Stimulated activated CD4-positive, alpha-beta T cell treated with anti-CD3 and anti-CD28 coated beads, TNF-alpha, amount 100 ng/mL, for 48 hours (primary cell): ENCODE measurements around the gene RASAL2.
"Not testable (repeated sequence)": the region's sequence is repeated elsewhere in the genome, so short reads cannot be mapped to it uniquely, and the experiment has no call there.

Experiments
- DNase-seq, 3 donors: peaks; one replicate each; pipeline ENCODE4 v3.0.0-alpha.2; 2020; ENCODE audit warnings: low read depth in 3 of 3

Gene RASAL2

DNA sequence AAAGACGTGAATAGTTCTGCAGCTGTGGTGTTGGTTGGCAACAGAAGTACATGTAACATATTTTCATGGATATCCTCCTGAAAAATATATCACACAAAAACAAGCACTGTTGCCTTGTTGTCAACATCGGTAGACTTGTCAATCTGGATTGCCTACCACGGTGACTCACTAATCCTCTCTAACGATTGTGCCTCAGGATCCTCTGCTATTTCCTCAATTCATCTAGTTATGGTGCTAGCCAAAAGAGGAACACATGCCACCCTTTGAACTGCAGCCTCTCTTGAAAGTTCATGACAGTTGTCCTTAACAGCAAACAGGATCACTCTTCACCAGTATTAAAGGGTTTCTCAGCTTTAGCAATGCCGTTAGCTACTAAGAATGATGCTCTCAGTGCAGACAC is 25.7 kb downstream of the RASAL2 start:
- no peak for DNase-seq

DNA sequence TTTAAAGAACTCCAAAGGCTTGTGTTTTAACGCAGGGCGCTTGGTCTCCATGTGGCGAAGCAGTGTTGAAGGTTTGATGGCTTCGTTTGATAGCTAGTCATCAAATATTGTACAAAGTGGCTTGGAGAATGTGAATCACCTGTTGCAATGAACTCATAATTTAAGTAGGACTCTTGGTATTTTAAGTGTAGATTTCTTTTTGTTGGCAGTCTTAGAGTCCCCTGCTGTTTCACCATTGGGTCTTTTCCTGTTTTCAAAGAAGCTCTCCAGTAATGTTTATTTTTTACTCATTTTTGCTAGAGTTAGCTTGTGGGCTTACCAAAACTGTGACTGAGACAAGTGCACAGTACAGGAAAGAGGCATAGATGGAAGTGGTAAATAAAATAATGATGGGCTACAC is 26.2 kb downstream of the RASAL2 start:
- DNase-seq = no peak

DNA sequence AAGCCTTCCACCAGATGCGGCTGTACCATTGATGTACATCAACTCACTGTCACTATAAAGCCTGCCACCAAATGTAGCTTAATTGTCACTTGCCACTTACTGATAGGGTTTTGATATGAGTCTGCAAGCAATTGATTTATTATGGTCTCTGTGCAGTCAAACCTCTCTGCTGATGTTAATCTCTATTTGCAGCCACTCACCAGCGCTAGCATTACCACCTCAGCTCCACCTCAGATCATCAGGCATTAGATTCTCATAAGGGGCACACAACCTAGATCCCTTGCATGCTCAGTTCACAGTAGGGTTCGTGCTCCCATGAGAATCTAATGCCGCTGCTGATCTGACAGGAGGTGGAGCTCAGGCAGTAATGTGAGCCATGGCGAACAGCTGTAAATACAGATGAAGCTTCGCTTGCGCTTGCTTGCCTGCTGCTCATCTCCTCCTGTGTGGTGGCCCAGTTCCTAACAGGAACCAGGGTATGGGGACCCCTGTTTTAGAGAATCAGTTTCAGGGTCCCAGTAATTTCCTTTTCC is 26.7 kb downstream of the RASAL2 start:
- not testable (repeated sequence) for DNase-seq

DNA sequence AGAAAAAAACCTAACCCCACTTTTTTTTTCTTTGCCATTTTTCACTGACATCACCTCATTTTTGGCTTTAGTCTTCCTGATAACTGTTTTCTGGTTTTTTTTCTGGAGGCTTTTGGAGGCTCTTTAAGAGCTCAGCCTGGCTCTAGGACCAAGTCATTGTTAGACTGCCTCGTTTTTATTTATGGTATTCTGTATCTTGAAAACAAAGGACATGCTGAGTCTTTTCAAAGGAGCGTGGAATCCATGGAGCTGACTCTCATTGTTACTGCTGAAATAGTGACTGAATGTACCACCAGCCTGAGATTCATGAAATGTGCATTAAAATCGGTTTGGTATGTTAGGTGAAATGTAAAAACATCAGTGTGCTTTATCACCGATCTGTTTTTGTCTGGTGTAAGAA is 28.0 kb downstream of the RASAL2 start:
- DNase-seq = no peak

DNA sequence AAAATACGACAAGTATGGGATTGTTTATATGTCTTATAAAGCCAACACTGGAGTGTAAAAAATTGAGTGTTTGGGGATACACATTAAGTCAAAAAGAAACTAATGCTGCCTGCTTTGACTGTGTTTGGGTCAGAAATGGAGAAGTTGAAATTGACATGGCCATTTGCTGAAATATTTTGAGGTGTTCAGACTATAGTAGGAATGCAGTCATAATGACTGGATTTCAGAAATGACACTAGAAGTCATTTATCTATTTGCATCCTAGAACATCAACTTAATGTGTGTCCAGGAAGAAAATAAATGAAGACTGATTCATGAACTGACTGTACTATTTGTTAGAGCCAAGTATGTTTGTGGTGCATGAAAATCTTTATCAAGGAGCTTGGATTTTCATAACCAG is 28.4 kb downstream of the RASAL2 start:
- DNase-seq = no peak

DNA sequence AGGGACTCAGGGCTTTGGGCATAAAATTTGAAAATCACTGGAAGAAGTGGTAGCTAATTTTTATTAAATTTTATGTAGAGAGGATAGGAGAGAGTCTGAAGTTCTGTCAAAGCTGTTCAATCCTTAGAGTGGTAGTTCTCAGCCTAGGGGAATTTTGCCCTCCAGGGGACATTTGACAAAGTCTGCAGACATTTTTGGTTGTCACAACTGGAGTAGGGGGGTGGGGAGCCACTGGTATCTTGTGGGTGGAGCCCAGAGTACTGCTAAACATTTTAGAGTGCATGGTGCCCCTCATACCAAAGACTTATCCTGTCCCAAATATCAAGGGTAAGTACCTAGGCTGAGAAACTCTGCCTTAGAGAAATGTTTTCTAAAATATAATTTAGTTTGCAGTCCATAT is 30.2 kb downstream of the RASAL2 start:
- DNase-seq = no peak

DNA sequence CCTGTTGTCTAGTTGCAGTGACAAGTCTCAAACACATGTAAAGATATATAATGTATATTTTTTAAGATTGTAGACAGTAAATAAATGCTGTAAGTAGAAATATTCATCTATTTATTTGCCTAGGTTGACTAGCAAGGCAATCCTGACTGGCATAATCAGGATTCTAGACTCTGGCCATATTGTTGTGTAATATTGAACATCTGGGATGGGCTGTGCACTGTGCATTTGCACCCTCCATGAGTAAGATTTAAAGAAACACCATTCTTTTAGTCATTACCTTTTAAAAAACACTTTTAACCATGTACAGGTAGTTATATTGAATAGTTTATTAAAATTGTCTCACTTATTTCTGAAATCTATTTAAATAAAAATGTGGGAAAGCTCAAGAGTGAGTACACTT is 32.4 kb downstream of the RASAL2 start:
- DNase-seq = no peak

DNA sequence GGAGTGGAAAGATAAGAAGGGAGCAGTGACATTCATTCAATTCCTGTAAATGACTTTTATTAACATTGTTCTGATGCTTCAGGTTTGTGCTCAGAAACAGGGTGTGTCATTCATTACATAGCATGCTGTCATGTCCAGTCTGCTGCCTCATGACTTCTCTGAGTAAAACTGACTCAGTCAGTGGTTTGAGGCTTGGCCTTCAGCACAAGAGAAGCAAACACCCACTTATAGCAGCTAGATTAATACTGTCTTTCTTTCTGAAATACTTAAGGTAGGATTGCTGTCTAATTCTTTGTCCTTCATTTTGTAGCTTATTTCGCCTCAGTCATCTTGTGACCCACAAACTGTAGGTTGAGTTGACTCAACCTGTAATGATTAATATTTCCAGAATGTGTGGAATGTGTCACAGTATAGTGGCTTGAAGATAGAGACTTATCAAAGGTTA is 32.9 kb downstream of the RASAL2 start:
- no peak for DNase-seq

DNA sequence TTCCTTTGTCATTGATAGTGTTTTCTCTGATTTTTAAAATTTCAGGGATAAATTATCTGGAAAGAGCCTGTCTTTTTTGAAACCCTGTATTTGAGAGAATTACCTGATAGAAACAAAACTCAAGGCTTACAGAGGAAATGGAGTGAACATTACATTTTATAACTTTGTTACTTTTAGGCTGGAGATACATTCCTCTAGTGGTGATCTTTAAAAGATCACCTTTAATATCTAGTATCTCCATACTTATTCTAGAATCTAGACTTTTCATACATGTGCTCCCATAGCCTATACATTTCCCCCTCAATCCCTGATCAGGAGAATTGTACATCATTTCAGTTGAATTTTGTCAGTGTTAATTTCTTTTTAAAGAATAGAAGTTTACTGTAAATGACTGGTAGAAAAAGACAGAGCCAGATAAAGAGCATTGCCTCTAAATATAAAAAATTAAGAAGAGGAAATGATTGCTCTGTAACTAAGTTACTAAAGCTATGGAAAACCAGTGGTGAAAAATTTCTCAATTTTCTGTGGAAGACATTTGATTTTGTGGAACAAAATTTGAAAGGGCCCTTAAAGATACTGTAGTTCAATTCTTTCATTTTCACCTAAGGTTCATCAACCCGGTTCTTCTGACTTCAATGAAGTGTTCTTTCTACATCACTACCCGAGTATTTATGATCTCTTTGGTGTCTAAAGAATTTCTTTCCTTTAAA is 33.7 kb downstream of the RASAL2 start:
- no peak for DNase-seq

DNA sequence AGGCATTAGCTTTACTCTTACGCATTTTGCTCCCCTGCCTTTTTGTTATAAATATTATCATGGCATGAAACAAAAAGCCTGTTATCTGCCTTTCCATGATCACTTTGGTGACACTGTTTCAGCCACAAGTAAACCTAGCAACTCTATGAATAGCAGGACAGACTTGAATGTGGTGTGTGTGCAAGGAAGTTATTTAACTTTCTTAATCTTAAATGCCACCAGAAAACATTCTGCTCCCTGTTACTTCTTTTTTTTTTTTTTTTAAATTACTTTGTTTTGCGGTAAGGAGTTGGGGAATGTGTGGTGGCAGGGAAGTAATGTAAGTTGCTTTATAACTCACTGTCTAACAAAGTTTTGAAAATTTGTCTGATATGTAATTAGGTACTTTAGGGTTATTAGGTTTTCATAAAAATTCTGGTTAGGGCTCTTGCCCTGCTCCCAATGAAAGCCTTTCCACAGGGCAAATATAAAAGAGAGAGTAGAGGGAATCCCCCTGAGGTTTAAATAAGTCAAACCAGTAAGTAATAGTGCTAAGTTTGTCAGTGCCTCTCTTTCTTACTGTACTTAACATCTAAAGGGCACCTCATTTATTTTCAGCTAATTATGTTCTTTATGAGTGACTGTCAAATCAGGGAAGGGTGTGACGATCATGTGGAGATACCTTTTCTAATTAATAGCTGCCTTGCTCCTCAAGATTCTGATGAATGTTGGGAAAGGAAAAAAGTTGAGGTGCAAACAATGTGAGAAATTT is 39.5 kb downstream of the RASAL2 start:
- no peak for DNase-seq

DNA sequence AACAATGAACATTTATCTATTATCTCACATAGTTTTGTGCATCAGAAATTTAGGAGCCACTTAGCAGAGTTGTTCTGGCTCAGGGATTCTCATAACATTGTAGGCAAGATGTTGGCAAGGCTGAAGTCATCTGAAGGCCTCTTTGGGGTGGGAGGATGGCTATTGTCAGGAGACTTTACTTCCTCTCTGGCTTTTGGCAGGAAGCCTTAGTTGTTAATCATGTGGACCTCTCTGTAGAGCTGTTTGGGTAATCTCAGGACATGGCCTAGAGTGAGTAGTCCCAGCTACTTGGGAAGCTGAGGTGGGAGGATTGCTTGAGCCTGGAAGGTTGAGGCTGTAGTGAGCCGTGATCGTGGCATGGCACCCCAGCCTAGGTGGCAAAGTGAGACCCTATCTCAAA is 40.2 kb downstream of the RASAL2 start:
- no peak for DNase-seq

DNA sequence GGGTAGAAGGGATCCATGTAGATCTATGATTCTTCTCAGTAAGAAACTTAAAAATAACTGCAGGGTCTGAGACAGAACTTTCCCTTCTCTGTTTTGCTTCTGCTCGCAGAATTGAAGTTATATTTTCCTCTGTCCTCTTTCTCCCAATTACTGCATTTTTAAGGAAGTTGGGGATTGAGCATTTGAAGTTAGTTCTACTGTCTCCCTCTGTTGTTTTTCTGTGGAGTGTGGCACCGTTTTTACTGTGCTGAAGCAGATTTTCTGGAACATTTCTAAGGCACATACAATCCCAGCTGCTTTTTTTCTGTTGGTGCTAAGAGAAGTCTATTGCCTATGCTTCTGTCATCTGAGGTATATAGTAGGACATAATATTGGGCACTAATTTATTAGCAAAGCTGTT is 43.3 kb downstream of the RASAL2 start:
- DNase-seq = no peak

DNA sequence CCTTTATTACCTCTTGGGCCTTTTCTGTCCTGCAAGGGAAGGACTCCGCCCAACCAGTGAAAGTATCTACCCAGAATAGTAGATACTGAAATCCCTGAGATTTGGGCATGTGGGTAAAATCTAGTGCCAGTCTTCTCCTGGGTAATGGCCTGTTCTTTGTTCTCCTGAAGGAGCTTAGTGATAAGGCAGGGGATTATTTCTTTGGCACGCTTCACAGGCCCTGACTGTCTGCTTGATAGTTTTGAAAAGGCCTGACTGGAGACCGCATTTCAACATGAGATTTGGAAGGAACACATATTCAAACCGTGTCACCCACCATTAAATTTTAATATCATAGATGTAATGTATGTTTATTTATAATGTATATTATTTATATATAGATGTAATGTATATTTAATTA is 48.9 kb downstream of the RASAL2 start:
- DNase-seq = no peak

DNA sequence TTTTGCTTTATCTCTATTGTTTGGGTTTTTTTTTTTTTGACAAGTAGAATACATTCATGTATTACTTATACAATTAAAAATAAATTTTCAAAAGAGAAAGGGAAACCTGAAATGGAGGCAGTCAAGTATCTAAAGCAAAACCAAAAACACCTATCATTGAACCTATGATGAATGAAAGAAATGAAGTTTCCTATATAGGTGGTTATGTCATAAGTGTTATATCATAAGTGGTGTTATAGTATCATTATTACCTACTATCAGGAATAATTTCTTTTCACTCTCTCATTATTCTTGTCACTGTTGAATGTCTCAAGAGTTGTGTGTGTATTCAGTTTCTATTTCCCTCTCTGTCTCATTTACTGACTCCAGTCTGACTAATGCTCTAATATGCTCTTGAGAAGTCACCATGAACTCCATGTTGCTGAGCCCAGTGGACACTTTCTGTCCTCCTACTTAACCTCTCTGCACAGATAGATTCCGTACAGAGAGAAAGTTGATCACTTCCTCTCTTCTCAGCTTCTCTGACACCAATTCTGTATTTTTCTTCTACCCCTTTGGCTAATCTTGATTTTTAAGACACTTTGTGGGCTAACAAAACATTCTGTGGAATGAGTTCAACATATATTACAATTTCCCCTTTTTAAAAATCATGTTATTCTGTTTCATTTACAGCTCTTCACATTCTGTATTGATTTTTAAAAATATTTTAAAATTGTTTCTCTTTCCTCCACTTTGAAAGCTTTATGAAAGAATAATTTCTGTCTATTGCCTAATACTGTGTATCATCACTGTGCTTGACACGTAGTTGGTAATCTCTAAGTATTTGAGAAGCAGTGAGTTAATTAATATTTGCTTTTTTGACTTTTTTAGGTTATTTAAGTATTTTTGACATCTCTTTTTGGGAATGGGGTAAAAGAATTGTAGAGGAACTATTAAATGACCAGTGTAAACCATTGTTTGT is 50.1 kb downstream of the RASAL2 start:
- DNase-seq = no peak

DNA sequence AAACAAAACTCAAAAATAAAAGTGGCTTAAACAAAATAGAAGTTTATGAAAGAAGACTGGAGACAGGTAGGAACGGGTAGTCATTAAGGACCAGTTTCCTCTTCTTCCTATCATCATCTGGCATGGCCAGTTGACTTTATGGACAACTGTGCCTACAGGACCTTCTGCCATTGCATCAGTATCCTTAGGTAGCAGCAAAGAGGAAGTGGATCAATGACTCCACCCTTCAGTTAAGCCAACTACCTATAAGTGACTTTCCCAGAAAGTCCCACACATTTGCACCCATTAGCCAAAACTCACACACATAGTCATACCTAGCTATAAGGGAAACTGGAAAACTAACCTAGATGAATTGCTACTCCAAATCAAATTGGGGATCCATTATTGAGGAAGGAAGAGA is 51.7 kb downstream of the RASAL2 start:
- DNase-seq = no peak

DNA sequence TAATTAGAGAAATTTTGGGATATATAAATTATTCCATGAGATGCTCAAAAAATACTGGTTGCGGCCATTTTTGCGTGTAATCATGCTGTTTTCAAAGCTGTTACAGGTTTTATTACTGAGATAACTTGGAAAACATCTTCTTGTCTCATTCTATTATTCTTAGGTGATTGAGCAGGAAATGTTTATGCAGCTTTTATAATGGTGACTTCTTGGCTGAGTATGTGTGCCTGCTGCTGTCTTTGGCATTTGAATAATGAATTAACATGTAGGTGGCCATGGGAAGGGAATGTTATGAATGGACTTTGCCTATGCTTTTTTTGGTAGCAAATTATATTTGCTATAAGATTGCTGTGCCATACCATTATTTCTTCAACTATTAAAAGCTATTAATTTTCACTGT is 52.5 kb downstream of the RASAL2 start:
- DNase-seq = no peak

DNA sequence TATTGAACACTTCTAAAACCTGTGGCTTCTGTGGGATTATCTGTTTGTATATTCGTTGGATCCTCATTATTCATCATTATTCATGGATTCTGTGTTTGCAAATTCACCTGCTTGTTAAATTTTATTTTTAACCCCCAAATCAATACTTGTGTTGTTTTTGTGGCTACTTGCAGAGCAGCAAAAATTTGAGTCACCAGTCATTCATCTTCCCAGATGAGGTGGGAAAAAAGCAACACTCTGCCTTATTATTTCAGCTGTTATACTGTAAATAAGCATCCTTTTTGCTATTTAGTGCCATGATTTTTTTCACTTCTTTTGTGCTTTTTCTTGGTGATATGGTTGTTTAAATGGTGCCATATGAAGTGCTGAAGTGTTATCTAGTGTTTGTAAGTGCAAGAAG is 56.7 kb downstream of the RASAL2 start:
- DNase-seq = no peak

DNA sequence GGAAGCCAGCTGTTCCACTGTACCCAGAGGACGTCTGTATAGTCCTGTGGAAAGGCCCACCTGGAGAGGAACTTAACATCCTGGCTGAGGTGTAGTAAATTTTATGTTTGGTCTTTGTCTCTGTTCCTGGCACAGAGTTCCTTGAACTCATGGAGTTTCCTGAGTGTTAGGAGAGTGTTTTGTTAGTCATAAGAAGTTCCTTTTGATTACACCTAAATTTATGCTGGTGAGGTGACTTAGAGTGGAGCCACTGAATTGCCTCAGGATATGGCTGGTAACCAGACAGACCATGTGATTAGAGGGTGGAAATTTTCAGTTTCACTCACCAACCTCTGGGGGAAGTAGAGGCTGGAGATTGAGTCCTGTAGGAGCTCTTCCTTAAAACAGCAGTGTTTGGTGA is 57.9 kb downstream of the RASAL2 start:
- DNase-seq = no peak

DNA sequence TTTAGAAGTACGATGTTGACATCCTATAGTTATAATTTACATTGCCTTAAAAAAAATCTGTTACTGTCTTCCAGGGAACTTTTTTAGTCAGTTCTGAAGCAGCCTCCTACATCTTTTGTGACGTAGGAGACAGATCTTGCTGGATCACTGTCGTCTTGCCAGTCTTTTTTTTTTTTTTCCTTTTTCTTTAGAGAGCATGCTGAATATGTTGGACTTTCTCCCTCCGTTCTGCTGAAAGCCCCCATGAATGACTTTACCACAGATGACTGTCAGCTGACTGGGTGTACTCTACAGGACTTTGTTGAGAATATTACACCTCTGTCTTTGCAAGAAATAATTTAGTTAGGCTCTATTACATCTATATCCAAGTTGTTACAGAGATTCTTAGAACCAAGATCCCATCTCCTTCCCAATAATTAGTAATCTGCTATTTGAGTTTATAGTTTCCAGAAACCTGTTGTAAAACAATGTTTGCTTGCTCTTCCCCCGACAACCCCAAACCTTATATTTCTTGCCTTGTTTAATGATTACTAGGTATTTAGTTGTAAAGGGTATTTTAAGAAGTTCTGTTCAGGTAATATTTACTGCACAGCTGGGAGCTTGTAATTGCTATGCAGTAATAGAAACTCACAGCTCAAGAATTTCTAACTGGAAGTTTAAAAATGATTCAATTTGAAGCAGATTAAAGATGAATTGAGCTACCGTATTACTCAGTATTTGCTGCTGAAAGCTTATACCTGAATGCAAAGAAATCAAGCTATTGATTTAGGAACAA is 61.8 kb downstream of the RASAL2 start:
- DNase-seq = no peak

DNA sequence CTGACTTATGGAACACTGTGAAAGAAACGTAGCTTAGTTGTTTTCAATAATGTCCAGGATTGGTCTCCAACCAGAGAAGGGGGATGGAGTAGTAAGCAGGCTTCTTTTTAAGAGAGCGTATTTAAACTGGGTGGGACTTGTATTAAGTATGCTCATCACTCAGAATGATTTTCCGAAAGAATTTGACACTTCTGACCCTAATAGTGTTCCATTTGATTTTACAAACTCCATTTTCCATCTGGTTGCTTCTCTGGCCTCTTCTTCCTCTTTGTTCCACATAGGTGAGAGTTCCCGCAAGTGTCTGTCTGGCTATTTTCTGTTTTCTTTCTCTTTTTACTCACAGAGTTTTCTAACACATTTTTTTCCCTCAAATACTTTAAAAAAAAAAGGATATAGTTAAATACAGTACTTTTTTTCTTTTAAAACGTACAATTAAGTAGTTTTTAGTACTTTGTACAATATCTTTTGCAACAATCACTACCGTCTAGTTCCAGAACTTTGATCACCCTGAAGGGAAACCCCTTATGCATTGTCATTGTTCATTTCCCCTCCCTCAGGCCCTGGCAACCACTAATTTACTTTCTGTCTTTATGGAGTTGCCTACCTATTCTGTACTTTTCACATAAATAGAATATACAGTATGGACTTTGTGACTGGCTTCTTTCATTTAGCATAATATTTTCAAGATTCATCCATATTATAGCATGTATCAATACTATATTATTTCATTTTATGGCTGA is 67.0 kb downstream of the RASAL2 start:
- DNase-seq = no peak

DNA sequence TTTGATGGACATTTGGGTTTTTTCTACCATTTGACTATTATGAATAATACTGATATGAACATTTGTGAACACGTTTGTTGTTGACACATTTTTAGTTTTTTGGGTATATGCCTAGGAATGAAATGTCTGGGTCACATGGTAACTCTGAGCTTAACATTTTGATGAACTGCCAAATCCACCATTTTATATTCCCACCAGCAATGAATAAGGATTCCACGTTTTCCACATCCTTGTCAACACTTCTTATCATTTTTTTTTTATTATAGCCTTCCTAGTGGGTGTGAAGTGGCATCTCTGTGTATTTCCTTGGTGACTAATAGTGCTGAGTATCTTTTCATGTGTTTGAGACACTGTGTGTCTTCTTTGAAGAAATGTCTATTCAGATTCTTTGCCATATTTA is 67.6 kb downstream of the RASAL2 start:
- DNase-seq = no peak
